NB4 (cell line): ENCODE results near the gene RBM33.

Source experiments
- MYC ChIP-seq: IDR thresholded peaks from 2 replicates; pipeline ENCODE4 v1.6.1; 2011; ENCODE audit warnings: low read depth, low read length
- POLR2A ChIP-seq: IDR thresholded peaks from 2 replicates; pipeline ENCODE4 v1.6.1; 2011; ENCODE audit warnings: mild to moderate bottlenecking; ENCODE audit not compliant: insufficient read length; ENCODE audit errors: extremely low read depth
- TF ChIP-seq, protein P1 (sequence below): IDR thresholded peaks from one replicate; pipeline ENCODE4 v1.5.1; 2012; ENCODE audit warnings: low read depth, low read length
- TF ChIP-seq, protein P2 (sequence below): IDR thresholded peaks from 2 replicates; pipeline ENCODE4 v1.6.1; 2011; ENCODE audit warnings: low read depth, low read length

DNA sequence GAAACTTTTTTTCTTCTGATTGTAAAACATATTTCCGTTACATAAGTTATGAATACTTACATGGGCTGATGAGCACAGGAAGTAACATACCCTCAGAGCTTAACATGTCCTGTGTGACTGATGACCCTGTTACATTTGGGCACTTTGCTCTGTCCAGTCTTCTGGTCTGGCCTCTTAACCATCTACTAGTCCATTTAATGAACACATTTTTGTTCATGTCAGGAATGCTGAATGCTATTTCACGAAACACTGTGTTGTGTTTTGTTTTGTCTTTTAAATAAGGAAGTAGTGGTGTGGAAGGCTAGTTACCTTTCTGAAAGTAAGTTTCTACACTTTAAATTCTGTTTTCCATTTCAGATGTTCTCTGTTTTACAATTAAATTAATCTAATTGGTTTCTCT, 77.7 kb downstream of the RBM33 start:
- TF ChIP-seq, protein P1, sequence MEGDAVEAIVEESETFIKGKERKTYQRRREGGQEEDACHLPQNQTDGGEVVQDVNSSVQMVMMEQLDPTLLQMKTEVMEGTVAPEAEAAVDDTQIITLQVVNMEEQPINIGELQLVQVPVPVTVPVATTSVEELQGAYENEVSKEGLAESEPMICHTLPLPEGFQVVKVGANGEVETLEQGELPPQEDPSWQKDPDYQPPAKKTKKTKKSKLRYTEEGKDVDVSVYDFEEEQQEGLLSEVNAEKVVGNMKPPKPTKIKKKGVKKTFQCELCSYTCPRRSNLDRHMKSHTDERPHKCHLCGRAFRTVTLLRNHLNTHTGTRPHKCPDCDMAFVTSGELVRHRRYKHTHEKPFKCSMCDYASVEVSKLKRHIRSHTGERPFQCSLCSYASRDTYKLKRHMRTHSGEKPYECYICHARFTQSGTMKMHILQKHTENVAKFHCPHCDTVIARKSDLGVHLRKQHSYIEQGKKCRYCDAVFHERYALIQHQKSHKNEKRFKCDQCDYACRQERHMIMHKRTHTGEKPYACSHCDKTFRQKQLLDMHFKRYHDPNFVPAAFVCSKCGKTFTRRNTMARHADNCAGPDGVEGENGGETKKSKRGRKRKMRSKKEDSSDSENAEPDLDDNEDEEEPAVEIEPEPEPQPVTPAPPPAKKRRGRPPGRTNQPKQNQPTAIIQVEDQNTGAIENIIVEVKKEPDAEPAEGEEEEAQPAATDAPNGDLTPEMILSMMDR = no peak
- TF ChIP-seq MYC = no peak
- TF ChIP-seq, protein P2, sequence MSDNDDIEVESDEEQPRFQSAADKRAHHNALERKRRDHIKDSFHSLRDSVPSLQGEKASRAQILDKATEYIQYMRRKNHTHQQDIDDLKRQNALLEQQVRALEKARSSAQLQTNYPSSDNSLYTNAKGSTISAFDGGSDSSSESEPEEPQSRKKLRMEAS = no peak
- no peak for TF ChIP-seq POLR2A
